ENCODE results near the gene MCOLN3.

DNA sequence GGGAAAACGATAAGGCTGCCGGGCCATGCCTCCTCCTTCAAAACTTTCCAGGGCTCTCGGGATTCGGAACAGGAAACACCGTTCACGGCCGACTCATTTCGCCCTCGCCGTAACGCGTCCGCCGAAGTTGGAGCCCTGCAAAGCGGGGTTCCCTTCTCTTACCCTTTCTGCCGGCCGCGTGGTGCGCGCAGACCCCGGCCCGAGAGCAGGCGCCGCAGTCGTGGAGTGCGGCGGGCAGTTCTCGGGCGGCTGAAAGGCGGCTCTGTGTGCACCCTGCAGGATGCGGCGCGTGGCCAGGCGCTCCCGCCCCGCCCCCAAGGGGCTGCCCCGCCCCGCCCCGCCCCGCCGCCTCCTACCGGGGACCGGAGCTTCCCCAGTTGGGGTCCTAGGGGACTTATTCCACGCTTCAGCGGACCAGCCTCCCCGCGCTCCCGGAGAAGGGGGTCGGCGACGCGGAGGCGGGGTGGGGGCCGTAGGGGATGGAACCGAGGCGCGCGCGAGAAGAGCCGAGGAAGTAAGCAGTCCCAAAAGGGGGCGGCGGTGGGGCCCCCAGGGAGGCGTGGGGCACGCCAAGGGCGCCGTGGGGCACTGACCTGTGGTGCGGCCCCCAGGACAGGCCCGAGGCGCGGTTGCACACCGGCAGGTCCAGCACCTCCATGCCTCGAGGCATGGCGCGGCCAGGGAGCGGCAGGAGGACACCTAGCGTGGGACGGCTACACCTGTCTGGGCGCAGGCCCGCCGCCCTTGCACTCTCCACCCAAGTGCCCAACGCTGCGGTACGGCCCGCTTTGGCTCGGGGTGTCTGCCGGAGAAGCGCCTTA lies 51.2 kb downstream of the MCOLN3 start, which contains the start of gene MCOLN2:
- TF ChIP-seq POLR2A (IDR thresholded peaks at IDR 0.05): no peak
- TF ChIP-seq, protein P1, sequence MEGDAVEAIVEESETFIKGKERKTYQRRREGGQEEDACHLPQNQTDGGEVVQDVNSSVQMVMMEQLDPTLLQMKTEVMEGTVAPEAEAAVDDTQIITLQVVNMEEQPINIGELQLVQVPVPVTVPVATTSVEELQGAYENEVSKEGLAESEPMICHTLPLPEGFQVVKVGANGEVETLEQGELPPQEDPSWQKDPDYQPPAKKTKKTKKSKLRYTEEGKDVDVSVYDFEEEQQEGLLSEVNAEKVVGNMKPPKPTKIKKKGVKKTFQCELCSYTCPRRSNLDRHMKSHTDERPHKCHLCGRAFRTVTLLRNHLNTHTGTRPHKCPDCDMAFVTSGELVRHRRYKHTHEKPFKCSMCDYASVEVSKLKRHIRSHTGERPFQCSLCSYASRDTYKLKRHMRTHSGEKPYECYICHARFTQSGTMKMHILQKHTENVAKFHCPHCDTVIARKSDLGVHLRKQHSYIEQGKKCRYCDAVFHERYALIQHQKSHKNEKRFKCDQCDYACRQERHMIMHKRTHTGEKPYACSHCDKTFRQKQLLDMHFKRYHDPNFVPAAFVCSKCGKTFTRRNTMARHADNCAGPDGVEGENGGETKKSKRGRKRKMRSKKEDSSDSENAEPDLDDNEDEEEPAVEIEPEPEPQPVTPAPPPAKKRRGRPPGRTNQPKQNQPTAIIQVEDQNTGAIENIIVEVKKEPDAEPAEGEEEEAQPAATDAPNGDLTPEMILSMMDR (IDR thresholded peaks at IDR 0.05): no peak
